HG03354 (cell line): ENCODE results near the gene ZMAT3.
"Not testable (repeated sequence)": the region's sequence is repeated elsewhere in the genome, so short reads cannot be mapped to it uniquely, and the experiment has no call there.

Experiments used
- ATAC-seq: cut with Tn5 transposase; IDR thresholded peaks from one replicate; pipeline ENCODE4 v1.9.1; 2021; ENCODE audit warnings: mild to moderate bottlenecking; ENCODE audit not compliant: unreplicated experiment, poor library complexity, severe bottlenecking

ZMAT3 gene

GRCh38 chr3:179071323-179072099 lies at the start of gene ZMAT3:
Gene ZMAT3, minus strand, starts transcription at chr3:179071809. Its CDS starts 4,057 bp downstream, at chr3:179067752.
- peak; percentile 73 for ATAC-seq

- ATAC-seq, result no peak
Measured at GRCh38 chr3:179116816-179117215, 45.2 kb upstream of the ZMAT3 start.

- ATAC-seq, result not testable (repeated sequence)
Measured at GRCh38 chr3:179115444-179115843, 43.8 kb upstream of the ZMAT3 start.

- ATAC-seq, result no peak
Measured at GRCh38 chr3:179113903-179114302, 42.3 kb upstream of the ZMAT3 start.

- no peak for ATAC-seq
Measured at GRCh38 chr3:179108086-179108485, 36.5 kb upstream of the ZMAT3 start.

- no peak for ATAC-seq
Measured at GRCh38 chr3:179107617-179108016, 36.0 kb upstream of the ZMAT3 start.

- no peak for ATAC-seq
Measured at GRCh38 chr3:179105881-179106280, 34.3 kb upstream of the ZMAT3 start.

- no peak for ATAC-seq
Measured at GRCh38 chr3:179100652-179101051, 29.0 kb upstream of the ZMAT3 start.

GRCh38 chr3:179098388-179099077 lies 26.9 kb upstream of the ZMAT3 start:
- ATAC-seq, result no peak

GRCh38 chr3:179093807-179094206 lies 22.2 kb upstream of the ZMAT3 start:
- ATAC-seq, result no peak

GRCh38 chr3:179091113-179091512 lies 19.5 kb upstream of the ZMAT3 start:
- peak; percentile 75 for ATAC-seq

GRCh38 chr3:179088306-179088705 lies 16.7 kb upstream of the ZMAT3 start:
- ATAC-seq, result peak; percentile 38

- ATAC-seq, result no peak
Measured at GRCh38 chr3:179083977-179084376, 12.4 kb upstream of the ZMAT3 start.

- ATAC-seq, result no peak
Measured at GRCh38 chr3:179082416-179082815, 10.8 kb upstream of the ZMAT3 start.

- ATAC-seq, result no peak
Measured at GRCh38 chr3:179081885-179082284, 10.3 kb upstream of the ZMAT3 start.

GRCh38 chr3:179079537-179079936 lies 7.9 kb upstream of the ZMAT3 start:
- no peak for ATAC-seq

- peak; percentile 48 for ATAC-seq
Measured at GRCh38 chr3:179076243-179077027, 4.8 kb upstream of the ZMAT3 start.

GRCh38 chr3:179074656-179075055 lies 3.0 kb upstream of the ZMAT3 start:
- peak; percentile 19 for ATAC-seq

- no peak for ATAC-seq
Measured at GRCh38 chr3:179073816-179074215, 2.2 kb upstream of the ZMAT3 start.

GRCh38 chr3:179072100-179072438 lies 460 bp upstream of the ZMAT3 start:
- peak; percentile 30 for ATAC-seq

- no peak for ATAC-seq
Measured at GRCh38 chr3:179071027-179071322, 634 bp downstream of the ZMAT3 start.
